ENCODE measurements around the gene GALNS.
A peak's percentile ranks its signal among the peaks of the same experiment; 100 is the strongest.

Gene GALNS

GRCh38 chr16:88874938-88875599 is 18.3 kb upstream of the GALNS start:
- DNase-seq, result no peak

- DNase-seq, result no peak
These were observed 16.0 kb upstream of the GALNS start for GRCh38 chr16:88872650-88873331.

GRCh38 chr16:88871730-88872416 is 15.1 kb upstream of the GALNS start:
- no peak for DNase-seq

- DNase-seq, result no peak
These were observed 14.6 kb upstream of the GALNS start for GRCh38 chr16:88871349-88871702.

- no peak for DNase-seq
These were observed 14.0 kb upstream of the GALNS start for GRCh38 chr16:88870608-88871348.

GRCh38 chr16:88869673-88869980 is 12.9 kb upstream of the GALNS start:
- no peak for DNase-seq

- no peak for DNase-seq
These were observed 12.4 kb upstream of the GALNS start for GRCh38 chr16:88868974-88869672.

GRCh38 chr16:88867581-88868246 is 11.0 kb upstream of the GALNS start:
- no peak for DNase-seq

DNA sequence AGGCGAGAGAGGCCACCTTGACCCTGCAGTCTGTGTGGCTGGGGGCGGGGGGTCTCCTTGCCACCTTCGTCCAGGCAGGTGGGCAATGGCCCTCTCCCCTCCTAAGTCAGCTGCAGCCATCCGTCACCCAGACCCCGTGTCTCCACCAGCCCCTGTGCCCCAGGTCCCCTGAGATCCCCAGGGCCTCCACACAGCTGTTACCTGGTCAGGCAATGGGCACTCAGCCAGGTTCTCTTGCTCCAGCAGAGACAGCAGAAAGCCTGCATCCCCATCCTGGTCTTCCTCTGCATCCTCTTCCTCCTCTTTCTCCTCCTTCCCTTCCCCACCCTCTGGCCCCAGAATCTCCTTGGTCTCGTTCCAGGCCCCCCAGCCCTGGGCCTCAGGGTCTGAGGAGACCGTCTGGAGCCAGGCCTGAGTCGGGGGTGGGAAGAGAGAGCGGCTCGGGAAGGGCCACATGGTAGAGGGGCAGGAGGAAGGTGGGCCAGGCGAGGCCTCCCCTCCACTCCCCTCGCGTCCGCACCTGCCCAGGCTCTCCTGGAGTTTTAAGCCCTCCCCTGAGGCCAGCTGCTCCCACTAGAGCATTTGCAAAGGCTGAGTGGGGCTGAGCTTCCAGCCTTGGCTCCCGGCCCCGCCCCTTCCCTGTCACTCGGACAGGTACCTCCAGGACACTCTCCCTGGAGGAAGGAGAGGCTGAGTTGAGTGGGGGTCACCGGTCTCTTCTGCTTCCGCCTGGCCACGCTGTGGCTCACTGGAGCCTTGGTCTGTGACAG is 9.6 kb upstream of the GALNS start, which contains the start of gene PABPN1L:
Gene PABPN1L (minus strand): TSS at position 510 of the 770 bp plus-strand sequence. CDS start 54 bp downstream, at position 456.
- no peak for DNase-seq

GRCh38 chr16:88865742-88866141 is 9.0 kb upstream of the GALNS start:
- DNase-seq, result no peak

- no peak for DNase-seq
These were observed 8.6 kb upstream of the GALNS start for GRCh38 chr16:88865310-88865709.

- DNase-seq, result no peak
These were observed 7.8 kb upstream of the GALNS start for GRCh38 chr16:88864521-88864920.

DNA sequence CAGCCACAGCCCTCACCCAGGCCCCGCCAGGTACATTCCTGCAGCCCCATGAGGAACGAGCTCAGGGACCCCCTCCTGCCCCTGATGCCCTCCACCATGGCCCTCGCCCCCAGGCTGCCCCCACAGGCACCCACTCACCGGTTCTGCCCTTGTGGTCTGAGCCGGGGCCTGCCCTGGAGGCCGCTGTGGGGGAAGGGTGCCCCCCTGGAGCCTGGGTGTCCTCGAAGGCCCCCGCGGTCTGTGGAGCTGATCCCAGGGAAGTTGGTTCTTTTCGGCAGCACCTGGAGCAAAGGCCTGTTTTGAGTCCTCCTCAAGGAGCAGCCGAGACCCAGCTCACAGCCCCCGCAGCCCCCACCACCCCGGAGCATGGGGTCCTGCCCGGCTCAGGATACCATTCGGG is 7.4 kb upstream of the GALNS start:
- no peak for DNase-seq

DNA sequence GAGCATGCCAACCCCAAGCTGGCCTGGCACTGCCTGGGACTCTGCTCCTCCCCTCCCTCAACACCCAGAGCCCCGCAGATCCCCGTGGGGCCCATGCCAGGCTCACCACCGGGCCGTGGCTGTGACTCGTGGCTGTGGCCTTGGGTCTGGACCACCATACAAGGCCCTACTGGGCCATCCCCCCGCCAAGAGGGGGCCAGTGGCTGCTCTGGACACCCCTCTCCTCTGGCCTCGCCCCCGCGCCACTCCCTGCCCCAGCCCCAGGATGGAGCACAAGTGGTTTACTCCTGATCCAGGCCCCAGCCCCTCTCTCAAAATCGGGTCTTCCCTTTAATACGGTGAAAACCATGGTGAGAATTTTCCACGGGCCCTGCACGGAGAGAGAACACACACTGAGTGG is 6.7 kb upstream of the GALNS start:
- no peak for DNase-seq

DNA sequence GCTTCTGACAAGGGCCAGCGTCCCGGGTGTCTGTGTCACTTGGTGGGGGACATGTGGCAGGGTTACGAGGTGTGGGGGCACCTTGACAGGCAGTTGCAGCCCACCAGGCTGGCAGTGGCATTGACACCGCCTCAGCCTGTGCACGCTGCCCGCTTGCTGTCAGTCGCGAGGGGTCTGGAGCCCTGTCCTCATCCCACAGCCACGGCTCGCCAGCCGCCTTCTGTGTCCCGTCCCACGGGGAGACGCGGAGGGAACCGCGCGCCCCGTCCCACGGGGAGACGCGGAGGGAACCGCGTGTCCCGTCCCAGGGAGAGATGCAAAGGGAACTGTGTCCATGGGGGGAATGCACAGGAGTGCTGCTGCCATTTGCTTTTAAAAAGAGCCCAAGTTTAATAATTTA is 6.2 kb upstream of the GALNS start:
- no peak for DNase-seq

GRCh38 chr16:88861359-88861758 is 4.6 kb upstream of the GALNS start:
- no peak for DNase-seq

DNA sequence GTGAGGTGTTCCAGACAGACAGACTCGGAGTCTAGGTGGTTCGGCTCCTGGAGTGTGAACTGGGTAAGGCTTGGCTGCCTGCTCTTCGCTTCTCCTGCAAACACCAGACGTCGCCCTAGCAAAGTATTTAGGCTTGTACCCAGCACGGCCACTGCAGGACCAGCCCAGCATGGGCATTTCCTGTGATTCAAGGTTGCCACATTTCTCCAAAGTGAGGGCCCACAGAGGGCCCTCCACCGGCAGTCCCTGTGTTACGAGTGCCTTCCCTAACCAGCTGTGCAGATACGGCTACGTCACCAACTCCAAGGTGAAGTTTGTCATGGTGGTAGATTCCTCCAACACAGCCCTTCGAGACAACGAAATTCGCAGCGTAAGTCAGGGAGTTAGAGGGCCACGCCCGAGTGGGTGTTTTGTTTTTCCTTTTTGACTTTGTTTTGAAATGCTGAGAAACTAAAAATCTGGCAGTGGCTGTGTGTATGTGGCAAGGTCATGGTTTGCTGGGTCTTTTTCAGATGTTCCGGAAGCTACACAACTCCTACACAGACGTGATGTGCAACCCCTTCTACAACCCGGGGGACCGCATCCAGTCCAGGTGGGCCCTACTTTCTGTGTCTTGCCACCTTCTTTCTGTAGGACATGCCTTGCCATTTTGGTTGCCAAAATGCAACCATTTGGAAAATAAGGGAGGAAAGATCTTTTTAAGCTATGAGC is 2.8 kb upstream of the GALNS start:
- DNase-seq, result no peak

DNA sequence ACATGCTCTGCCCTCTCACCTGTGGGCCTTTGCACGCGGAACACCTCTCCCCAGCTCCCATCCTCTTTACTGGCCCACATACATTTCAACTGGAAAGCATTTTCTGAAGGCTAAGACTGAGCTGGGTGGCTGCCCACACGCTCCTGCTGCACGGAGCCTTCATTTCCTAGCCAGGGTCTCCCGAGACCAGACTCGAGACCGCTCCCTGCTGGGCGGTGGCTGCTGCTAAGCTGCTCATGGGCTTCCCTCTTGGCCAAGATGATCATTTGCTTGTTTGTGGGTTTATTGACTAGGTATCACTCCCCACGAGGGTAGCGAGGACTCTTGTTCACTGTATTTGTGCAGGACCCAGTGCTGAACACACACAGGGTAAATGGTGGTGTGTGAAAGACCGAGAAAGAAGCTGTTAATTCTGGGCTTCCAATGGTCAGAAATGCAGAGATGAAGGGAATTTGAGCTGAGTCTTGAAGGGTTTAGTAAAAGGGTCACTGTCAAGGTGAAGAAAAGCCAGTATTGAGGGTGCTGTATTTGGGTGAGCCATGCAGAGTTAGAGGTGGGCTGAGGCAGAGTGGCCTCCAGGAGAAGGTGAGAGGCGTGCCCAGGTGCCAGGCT is 1.1 kb upstream of the GALNS start:
- DNase-seq, result peak; percentile 84 to 85

- peak; percentile 24 to 36 for DNase-seq
These were observed 472 bp downstream of the GALNS start for GRCh38 chr16:88856122-88856827.

GRCh38 chr16:88855736-88856121 is 1.0 kb downstream of the GALNS start:
- no peak for DNase-seq
